ENCODE measurements around the gene PQBP1.

PQBP1 gene

DNA sequence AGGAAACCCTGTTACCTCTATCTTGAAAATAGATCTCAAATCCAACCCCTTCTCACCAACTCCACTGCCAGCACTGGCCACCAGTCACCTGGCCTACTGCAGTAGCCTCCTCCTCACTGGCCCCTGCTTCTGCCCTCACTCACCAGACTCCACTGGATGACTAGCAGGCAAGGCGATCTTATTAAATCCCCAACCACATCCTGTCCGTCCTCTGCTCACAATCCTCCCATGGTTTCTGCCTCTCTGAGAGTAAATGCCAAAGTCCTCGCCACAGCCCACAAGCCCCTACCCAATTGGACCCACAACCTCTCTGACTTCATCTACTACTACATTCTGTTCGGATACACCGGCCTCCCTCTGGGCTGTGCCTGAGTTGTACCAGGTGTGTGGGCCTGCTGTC is 26.5 kb downstream of the PQBP1 start:
- no peak for DNase-seq

GRCh38 chrX:48927123-48927522 is 29.4 kb downstream of the PQBP1 start:
- no peak for DNase-seq

DNA sequence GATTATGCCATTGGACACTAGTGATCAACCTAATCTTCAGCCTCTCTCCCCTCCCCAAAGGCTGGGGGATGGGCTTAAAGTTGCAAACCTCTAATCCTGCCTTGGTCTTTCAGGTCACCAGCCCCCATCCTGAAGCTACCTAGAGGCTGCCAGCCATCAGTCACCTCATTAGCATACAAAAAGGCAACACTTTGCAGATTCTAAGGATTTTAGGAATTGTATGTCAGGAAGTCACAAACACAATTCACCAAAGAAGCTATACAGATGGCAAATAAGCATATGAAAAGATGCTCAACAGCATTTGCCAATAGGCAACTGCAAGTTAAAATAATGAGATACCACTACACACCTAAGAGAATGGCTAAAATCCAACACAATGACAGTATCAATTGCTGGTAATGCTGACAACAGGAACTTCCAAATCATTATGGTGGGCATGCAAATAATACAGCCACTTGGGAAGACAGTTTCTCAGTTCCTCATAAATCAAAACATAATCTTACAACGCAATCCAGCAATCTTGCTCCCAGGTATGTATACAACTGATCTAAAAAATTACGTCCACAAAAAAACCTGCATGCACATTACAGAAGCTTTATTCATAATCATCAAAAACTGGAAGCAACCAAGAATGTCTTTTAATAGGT is 30.1 kb downstream of the PQBP1 start:
- DNase-seq, result no peak

GRCh38 chrX:48933757-48934156 is 36.0 kb downstream of the PQBP1 start:
- peak; percentile 41 for DNase-seq

- peak; percentile 33 for DNase-seq
Measured at GRCh38 chrX:48934581-48935300, 37.0 kb downstream of the PQBP1 start.

GRCh38 chrX:48935301-48935670 is 37.6 kb downstream of the PQBP1 start:
- no peak for DNase-seq

DNA sequence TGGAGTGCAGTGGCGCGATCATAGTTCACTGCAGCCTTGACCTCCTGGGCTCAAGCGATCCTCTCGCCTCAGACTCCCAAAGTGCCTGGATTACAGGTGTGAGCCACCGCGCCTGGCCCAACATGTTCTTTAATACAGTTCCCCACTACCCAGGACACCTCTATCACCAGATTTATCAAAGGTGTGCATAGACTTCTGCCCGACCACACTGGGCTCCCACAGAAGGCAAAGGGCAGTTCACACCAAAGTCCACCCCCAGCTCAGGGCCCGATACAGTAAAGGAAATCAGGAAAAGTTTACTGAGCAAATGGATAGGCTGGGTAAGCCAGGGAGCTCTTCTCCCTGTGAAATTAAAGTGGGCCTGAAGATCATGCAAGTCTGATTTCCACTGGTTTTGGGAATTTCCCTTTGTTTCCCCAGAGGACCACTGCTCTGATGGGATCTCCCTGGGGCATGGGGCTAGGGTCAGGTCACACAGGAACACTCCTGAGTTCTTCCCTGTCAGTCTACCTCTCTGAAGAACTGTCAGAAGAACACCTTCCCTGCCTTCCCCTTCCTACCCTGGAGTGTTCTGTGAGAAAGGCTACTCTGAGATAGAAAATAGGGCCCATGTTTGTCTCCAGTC is 38.8 kb downstream of the PQBP1 start:
- no peak for DNase-seq

DNA sequence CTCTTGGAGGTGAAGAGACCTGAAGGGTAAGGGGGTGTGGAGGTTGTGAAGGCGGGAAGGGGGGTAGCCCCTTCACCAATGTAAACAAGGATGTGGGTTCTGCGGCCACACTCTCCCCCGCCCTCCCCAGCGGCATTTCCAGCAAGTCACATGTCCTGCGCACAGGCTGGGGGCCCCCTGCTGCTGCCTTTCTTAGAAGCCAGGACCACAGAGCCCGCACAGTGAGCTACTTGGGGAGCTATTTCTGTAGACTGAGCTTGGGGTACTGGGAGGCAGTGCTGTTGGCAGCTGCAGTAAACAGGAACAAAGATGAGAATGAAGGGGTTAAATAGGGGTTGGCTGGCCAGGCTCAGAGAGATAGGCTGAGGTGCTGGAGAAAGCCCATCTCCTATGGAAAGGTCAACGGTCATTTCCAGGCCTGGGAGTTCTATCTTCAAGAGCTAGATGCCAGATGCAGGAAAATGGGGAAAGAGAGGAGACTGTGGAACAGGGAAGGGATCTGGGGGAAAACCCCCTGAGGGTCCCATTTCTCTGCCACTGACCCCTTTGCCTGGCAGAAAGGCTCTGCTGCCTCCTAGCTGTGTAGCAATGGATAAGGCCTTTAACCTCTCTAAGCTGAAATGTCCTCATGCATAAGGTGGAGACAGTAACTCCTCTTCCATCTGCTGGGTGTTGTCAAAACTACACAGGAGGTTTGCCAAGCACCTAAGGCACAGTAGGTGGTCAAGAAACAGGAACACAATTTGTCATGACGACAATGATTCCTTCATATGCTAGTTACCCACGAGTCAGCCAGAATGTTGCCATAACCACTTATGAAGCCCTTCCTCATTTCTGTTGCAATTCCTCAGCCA is 39.6 kb downstream of the PQBP1 start:
- DNase-seq, result peak; percentile 91

- DNase-seq, result peak; percentile 75
Measured at GRCh38 chrX:48938721-48939425, 41.1 kb downstream of the PQBP1 start.

GRCh38 chrX:48939524-48940228 is 41.9 kb downstream of the PQBP1 start:
- DNase-seq, result no peak

GRCh38 chrX:48940404-48940955 is 42.8 kb downstream of the PQBP1 start:
- peak; percentile 37 for DNase-seq

GRCh38 chrX:48942895-48943294 is 45.2 kb downstream of the PQBP1 start:
- DNase-seq, result no peak

DNA sequence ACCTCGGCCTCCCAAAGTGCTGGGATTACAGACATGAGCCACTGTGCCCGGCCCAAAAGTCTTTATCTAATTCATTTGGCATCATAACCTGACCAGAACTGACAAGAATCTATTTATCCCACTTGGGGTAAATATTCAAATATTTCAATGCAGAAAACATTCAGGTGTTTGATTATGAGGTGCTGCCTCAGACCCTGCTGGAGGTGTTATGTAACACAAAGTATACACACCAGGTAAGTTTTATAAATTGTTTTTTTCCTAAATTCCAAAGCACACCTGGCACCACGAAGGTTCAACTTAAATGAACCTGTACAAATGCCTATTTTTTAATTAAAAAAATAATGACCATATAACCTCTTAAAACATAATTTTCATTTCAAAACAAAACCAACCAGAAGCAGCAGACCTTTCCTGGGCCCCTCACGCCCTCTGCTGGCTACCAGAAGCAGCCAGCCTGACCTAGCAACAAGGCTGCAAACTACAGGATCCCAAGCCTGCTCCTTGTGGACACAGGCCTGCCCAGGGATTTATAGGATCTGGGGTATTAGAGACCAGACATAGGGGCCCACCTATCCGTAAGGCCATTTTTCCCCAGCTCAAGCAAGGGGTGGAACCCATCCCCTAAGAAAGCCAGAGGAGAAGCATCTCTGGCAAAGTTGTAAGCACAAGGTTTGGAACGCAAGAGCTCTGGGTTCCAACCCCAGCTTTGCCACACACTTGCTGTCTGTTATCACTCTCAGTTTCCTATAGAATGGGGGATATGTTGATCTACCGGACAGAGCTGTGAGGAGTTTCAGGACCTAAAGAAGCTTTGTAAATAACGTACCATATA is 48.0 kb downstream of the PQBP1 start:
- DNase-seq, result peak; percentile 58

DNA sequence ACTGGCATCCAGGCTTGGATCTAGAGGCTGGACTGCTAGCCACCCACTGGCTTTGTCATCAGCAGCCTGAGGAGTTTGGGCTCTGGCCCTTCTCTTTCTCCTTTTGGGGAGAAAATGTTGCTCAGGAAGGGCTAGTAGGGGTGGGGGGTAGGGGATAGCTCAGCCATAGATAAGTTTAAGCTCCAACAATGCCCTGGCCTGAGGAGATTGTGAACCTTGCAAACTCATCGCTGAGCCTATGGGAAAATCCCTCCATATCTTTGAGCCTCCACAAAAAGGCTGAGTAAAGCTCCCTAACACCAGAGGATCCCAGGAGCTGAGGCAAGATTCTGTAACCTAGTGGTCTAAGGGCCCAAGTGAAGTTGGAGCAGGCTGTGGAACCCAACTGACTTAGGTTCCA is 50.9 kb downstream of the PQBP1 start:
- no peak for DNase-seq
